Measurements from ENCODE around the gene TSPAN18. TPM values are rescaled to one million over a fixed set of nuclear protein-coding genes. Genes with fewer than 3 reads are reported as not detected.

TSPAN18 gene
- total RNA-seq, 1 donor, result under 0.01 TPM

DNA sequence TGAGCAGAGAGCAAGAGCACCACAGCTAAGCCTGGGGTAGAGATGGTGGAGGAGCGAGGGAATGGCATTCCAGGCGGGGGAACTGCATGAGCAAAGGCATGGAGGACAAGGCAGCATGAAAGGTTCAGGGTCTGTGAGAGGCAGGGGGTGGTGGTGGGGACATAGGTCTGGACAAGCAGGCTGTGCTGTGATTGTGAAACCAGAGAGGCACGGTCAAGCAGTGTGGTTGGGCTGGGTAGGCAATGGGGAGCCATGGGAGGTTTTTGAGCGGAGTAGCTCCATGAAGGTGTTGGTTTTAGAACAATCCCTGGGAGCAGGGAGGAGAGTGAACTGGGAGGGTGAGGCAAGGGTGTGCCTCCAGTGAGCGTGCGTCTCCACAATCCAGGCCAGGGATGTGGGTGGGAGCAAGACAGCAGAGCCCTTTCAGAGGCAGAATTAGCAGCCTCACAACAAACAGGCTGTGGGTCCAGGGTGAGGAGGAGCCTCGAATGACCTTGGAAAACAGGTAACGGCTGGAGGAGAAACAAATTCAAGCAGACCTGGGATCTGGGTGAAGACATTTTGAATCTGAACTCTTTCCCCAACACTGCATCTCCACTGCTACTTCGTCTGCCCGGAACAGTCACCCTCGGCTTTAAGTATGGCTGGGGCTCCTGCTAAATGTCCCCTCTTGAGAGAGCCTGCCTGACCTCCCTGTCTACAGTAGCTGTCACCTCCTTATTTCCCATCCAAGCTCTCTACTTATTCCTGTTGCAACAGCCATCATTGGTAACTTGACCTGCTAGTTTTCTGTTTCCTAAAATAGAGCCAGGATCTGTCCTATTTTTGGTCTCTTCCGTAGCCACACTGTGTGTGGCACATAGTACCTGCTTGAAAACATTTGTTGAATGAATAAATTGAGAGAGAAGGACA is 27.0 kb upstream of the TSPAN18 start:
- no peak for DNase-seq (ENCODE audit: low read depth)
- no peak overlapping the region for H3K4me3 ChIP-seq (ENCODE audit: low read depth, low read length)
- TF ChIP-seq, protein P1, sequence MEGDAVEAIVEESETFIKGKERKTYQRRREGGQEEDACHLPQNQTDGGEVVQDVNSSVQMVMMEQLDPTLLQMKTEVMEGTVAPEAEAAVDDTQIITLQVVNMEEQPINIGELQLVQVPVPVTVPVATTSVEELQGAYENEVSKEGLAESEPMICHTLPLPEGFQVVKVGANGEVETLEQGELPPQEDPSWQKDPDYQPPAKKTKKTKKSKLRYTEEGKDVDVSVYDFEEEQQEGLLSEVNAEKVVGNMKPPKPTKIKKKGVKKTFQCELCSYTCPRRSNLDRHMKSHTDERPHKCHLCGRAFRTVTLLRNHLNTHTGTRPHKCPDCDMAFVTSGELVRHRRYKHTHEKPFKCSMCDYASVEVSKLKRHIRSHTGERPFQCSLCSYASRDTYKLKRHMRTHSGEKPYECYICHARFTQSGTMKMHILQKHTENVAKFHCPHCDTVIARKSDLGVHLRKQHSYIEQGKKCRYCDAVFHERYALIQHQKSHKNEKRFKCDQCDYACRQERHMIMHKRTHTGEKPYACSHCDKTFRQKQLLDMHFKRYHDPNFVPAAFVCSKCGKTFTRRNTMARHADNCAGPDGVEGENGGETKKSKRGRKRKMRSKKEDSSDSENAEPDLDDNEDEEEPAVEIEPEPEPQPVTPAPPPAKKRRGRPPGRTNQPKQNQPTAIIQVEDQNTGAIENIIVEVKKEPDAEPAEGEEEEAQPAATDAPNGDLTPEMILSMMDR (IDR thresholded peaks at IDR 0.05; ENCODE audit: insufficient read depth, low read depth, low read length), result no peak

DNA sequence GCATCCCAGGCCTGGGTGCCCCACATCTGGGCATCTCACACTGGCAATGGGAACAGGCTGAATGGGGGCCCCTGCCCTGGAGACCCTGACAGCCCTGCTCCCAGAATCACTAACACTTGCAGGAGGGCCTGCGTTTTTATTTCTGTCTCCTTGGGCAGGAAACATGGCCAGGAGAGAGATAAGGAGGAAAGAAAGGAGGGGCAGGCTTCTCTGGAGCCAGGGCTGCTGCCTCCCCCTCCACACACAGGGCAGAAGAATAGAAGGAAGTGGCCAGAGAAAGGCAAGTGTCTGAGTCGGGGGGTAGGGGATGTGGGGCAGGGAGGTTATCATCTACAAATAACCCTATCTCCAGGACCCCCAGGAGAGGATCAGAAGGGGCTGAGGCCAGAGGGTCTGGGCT is 25.5 kb upstream of the TSPAN18 start:
- TF ChIP-seq, protein P1 (IDR thresholded peaks at IDR 0.05; ENCODE audit: insufficient read depth, low read depth, low read length), result no peak
- DNase-seq (ENCODE audit: low read depth), result no peak
- H3K4me3 ChIP-seq (ENCODE audit: low read depth, low read length), result no peak overlapping the region

DNA sequence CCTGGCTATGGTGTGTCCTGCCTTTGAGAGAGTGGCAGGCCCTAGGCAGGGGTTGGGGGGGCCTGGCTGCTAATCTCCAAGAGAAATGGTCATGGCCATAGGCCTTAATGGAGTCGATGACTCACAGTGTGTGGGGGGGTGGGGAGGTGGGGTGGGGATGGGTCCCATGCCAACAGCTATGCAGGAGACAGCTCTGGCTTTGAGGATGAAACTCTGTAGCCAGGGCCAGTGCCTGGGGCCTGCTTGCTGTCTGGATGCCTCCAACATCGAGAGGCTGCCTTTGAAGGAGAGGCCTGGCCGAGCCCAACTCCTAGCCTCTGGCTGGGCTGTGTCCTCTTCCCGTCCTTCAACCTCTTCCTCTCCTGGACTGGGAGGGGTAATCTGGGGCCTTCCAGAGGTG is 23.9 kb upstream of the TSPAN18 start:
- no peak for DNase-seq (ENCODE audit: low read depth)
- H3K4me3 ChIP-seq (ENCODE audit: low read depth, low read length), result no peak overlapping the region
- TF ChIP-seq, protein P1 (IDR thresholded peaks at IDR 0.05; ENCODE audit: insufficient read depth, low read depth, low read length), result no peak

DNA sequence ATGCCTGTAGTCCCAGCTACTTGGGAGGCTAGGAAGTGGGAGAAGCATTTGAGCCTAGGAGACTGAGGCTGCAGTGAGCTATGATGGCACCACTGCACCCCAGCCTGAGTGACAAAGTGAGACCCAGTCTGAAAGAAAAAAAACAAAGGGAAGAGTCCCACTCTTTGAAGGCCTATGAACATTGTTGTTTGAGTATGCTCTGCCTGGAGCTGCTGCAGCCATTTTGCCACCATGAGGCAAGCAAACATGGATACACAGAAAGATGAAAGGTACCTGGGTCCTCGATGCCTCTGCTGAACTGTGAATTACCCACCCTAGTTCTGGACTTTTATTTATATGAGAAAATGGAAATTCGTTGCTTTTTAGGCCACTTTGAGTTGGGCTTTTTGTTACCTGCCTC is 19.7 kb upstream of the TSPAN18 start:
- no peak for DNase-seq (ENCODE audit: low read depth)
- no peak overlapping the region for H3K4me3 ChIP-seq (ENCODE audit: low read depth, low read length)
- TF ChIP-seq, protein P1 (IDR thresholded peaks at IDR 0.05; ENCODE audit: insufficient read depth, low read depth, low read length), result no peak

DNA sequence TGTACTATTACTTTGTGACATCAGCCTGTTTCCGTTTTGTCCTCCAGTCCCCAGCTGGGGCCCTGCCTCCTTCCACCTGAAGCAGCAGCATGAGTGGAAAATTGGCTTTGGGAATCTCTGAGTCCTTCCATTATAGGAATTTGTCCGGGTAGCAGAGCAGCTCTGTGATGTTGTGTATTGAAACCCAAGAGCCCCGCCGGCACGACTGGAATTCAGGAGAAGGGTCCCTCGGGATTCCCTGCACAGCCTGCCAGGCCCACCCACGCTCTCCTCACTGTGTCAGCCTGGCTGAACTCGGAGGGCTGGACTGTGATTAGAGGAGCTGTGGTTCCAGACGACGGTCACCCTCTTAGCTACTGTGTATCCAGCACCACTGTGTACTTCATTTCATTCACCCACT is 18.8 kb upstream of the TSPAN18 start:
- TF ChIP-seq, protein P1 (IDR thresholded peaks at IDR 0.05; ENCODE audit: insufficient read depth, low read depth, low read length), result no peak
- no peak overlapping the region for H3K4me3 ChIP-seq (ENCODE audit: low read depth, low read length)
- no peak for DNase-seq (ENCODE audit: low read depth)

DNA sequence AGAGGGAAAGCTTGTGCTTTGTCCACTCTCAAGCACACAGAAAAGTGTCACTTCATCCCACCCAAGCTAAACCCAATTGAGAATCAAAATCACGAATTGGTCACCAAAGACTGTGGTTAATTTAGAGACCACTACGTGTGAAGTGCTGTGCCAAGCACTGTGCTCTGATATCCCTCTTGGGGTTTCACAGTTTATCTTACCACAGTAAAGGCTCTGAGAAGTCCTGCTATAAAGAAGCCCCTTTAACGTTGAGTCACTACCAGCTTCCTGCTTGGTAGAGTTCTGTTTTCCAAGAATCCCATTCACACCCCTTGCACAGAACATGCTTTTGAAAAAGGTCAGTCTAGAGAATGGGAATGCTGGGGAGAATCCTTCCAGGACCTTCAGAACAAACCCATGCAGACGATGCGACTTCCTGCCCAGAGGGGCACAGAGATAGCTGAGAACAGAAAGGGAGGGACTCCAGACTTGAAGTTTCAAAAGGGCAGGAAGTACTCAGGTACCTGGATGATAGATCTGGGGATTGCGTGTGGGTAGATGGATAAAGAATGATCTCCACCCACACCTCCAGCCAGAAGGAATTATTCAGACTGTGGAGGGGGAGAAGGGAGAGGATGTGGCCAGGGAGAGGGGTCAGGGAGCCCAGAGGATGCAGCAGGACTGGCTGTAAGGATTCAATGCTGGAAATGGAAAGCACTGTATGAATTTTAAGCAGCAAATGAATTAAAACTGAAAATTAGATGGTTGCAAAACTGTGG is 18.1 kb upstream of the TSPAN18 start:
- TF ChIP-seq, protein P1 (IDR thresholded peaks at IDR 0.05; ENCODE audit: insufficient read depth, low read depth, low read length), result no peak
- DNase-seq (ENCODE audit: low read depth), result no peak
- no peak overlapping the region for H3K4me3 ChIP-seq (ENCODE audit: low read depth, low read length)

Data from fibroblast of villous mesenchyme (primary cell).